ENCODE data around the gene TMEM242. TPM values are rescaled to one million over a fixed set of nuclear protein-coding genes. Genes with fewer than 3 reads are reported as not detected.

The TMEM242 gene
- total and polyA plus RNA-seq, 10 of the 15 experiments (the other 5 are each of a cell fraction or from before 2014, with no cell fraction given): 2.8 to 9.8 (median 5.5) TPM

DNA sequence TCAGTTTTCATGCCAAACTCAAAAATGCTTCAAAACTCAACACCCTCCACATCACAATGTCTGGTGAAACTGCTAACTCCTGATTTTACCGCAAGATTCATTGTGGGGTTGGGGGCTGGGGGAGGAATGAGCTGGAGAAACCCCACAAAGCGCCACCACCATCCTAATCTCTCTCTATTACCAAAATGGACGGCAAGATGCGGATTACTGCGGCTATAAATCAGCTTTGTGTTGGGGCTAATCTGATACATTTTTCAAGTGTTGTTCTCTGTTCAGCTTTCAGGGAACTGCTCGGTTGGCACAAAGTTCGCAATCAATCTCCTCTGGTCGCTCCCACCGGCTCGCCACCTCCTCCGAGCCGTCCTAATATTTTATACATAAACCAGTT is 83.7 kb downstream of the TMEM242 start:
- H3K27ac ChIP-seq (ENCODE audit: control insufficient read depth, insufficient read depth): no peak overlapping the region

More for the DNA sequence above, 83.7 kb downstream of the TMEM242 start:
- no peak overlapping the region for H2AFZ ChIP-seq (ENCODE audit: control insufficient read depth, low read depth, low read length)
- DNase-seq (ENCODE audit: low read depth, low spot score): no peak
- no peak for TF ChIP-seq GABPA (IDR thresholded peaks at IDR 0.05; ENCODE audit: low read depth)
- no peak for TF ChIP-seq MTA3 (IDR thresholded peaks at IDR 0.05; ENCODE audit: borderline replicate concordance, low read length)
- ChIA-PET SMC1A (ENCODE audit: uncharacterized antibody, unreplicated experiment) (no interaction called here), RAD21 (ENCODE audit: unreplicated experiment) (no interaction called here), POLR2A (no interaction called here), CTCF (no interaction called here)
- BruUV-seq (replicated peaks): no TSS peak
- no peaks in the 10 kb centered on the region for H3K36me3 ChIP-seq (ENCODE audit: control insufficient read depth in 2 of 2, insufficient read depth in 2 of 2, low read length in 1 of 2)
- no peaks in the 10 kb centered on the region for H3K79me2 ChIP-seq (ENCODE audit: control insufficient read depth, insufficient read depth, low read length)
- FAIRE-seq: no peak
- in situ Hi-C loops (cut with MboI): no loop called here
- H3K4me1 ChIP-seq (ENCODE audit: control insufficient read depth, insufficient read depth, low read length): no peaks in the 10 kb centered on the region
- H3K9ac ChIP-seq (ENCODE audit: control insufficient read depth, insufficient read depth, low read length): no peak overlapping the region
- intact Hi-C loops (cut with micrococcal nuclease; ENCODE audit: unreplicated experiment): no loop called here
- WGBS (ENCODE audit: insufficient coverage, insufficient replicate concordance, low lambda C conversion rate, missing lambda C conversion rate): 64% methylated on average over 12 of the region's 12 CpGs
- no peak overlapping the region for H3K4me3 ChIP-seq
- no peaks in the 10 kb centered on the region for H4K20me1 ChIP-seq (ENCODE audit: control insufficient read depth, insufficient read depth)
- no peaks in the 10 kb centered on the region; the same call in 2 of the 3 replicates for H3K9me3 ChIP-seq (replicated peaks; ENCODE audit: control insufficient read depth, insufficient read depth, low read length)
- no peak for ATAC-seq
- H3K4me2 ChIP-seq (ENCODE audit: control insufficient read depth, insufficient read depth): no peak overlapping the region
- peaks cover 6 to 17% of the 10 kb centered on the region in 2 experiments for H3K27me3 ChIP-seq (replicated peaks in 1 of 2; ENCODE audit: control insufficient read depth in 2 of 2, insufficient read depth in 2 of 2, low read length in 1 of 2)

Other genes with a start within 250 kb of the TMEM242 start
- gene ZDHHC14, start 57.7 kb upstream of the TMEM242 start, total RNA-seq (2014; rRNA removed): 0.44 and 0.96 TPM in 2 replicates
- 0.64 and 0.76 TPM in 2 replicates for gene ZDHHC14, start 57.7 kb upstream of the TMEM242 start, total RNA-seq (2014; rRNA removed; fragmentation: Illumina TruSeq; extraction: Trizol)
- 1.2 and 1.6 TPM in 2 replicates for gene ZDHHC14, start 57.7 kb upstream of the TMEM242 start, total RNA-seq (2021)
- gene ZDHHC14, start 57.7 kb upstream of the TMEM242 start, polyA plus RNA-seq (2011; rRNA removed): 13.2 and 16.0 TPM in 2 replicates
- gene ZDHHC14, start 57.7 kb upstream of the TMEM242 start, polyA plus RNA-seq (2014; fragmentation: Illumina TruSeq; extraction: Trizol): 0.57 and 1.0 TPM in 2 replicates
- gene ZDHHC14, start 57.7 kb upstream of the TMEM242 start, polyA plus RNA-seq (2014; fragmentation: Nextera tagmentation; extraction: Ambion mirVana): under 1 TPM in 1 of 2 experiments, not detected in 1; 0.15 TPM
- gene ZDHHC14, start 57.7 kb upstream of the TMEM242 start, polyA plus RNA-seq (2014; rRNA removed): 0.54 and 1.2 TPM in 2 replicates
- gene ZDHHC14, start 57.7 kb upstream of the TMEM242 start, polyA plus RNA-seq (2016; fragmentation: Nextera tagmentation; extraction: Ambion mirVana): under 1 TPM; 0.51 to 0.67 TPM